H9 (cell line): ENCODE data around the gene ITCH. TPM values are rescaled to one million over a fixed set of nuclear protein-coding genes. Genes with fewer than 3 reads are reported as not detected.

ENCODE experiments used
- DNase-seq: peaks from one replicate; pipeline ENCODE4 v3.0.0-alpha.2; 2017
- H2AFZ ChIP-seq: one replicate; pipeline ENCODE4 v1.6.1; 2013; ENCODE audit warnings: mild to moderate bottlenecking, low read length, control low read depth, moderate library complexity
- H2AK5ac ChIP-seq: 2 replicates; pipeline ENCODE4 v1.6.1; 2013; ENCODE audit warnings: low read length, control low read depth, mixed read lengths; ENCODE audit not compliant: insufficient read length
- H2BK120ac ChIP-seq: one replicate; pipeline ENCODE4 v1.6.1; 2013; ENCODE audit warnings: low read depth, mild to moderate bottlenecking, low read length, control low read depth, inconsistent platforms; ENCODE audit not compliant: poor library complexity, severe bottlenecking
- H2BK12ac ChIP-seq: 2 replicates; pipeline ENCODE4 v1.6.1; 2013; ENCODE audit warnings: low read length, control low read depth, mixed read lengths, low read depth; ENCODE audit not compliant: insufficient read length
- H2BK15ac ChIP-seq: 2 replicates; pipeline ENCODE4 v1.6.1; 2013; ENCODE audit warnings: low read depth, low read length, control low read depth
- H2BK20ac ChIP-seq: one replicate; pipeline ENCODE4 v1.6.1; 2013; ENCODE audit warnings: low read depth, mild to moderate bottlenecking, low read length, control low read depth, inconsistent platforms; ENCODE audit not compliant: poor library complexity, severe bottlenecking
- H2BK5ac ChIP-seq: 2 replicates; pipeline ENCODE4 v1.6.1; 2013; ENCODE audit warnings: low read length, control low read depth, mixed read lengths; ENCODE audit not compliant: insufficient read length
- H3K14ac ChIP-seq: 2 replicates; pipeline ENCODE4 v1.6.1; 2013; ENCODE audit warnings: low read length, control low read depth; ENCODE audit not compliant: insufficient read depth
- H3K18ac ChIP-seq: 2 replicates; pipeline ENCODE4 v1.6.1; 2013; ENCODE audit warnings: low read depth, mild to moderate bottlenecking, mixed read lengths, low read length, control low read depth; ENCODE audit not compliant: insufficient read length
- H3K23ac ChIP-seq: 2 replicates; pipeline ENCODE4 v1.6.1; 2013; ENCODE audit warnings: low read length, control low read depth, mixed read lengths, low read depth; ENCODE audit not compliant: insufficient read length
- H3K23me2 ChIP-seq: 2 replicates; pipeline ENCODE4 v1.6.1; 2013; ENCODE audit warnings: low read depth, mild to moderate bottlenecking, mixed read lengths, low read length, control low read depth; ENCODE audit not compliant: insufficient read length, poor library complexity, severe bottlenecking
- H3K27ac ChIP-seq: 2 replicates; pipeline ENCODE4 v1.5.1; 2013; ENCODE audit warnings: low read length, control low read depth, mixed read lengths, low read depth; ENCODE audit not compliant: insufficient read length
- H3K27me3 ChIP-seq: 2 replicates; pipeline ENCODE4 v1.6.1; 2013; ENCODE audit warnings: low read length, control low read depth, inconsistent platforms; ENCODE audit not compliant: insufficient read depth
- H3K4ac ChIP-seq: 2 replicates; pipeline ENCODE4 v1.6.1; 2013; ENCODE audit warnings: low read depth, mild to moderate bottlenecking, control low read depth, inconsistent platforms, low read length, moderate library complexity
- H3K4me1 ChIP-seq: 2 replicates; pipeline ENCODE4 v1.6.1; 2013; ENCODE audit warnings: low read length, control low read depth, inconsistent platforms; ENCODE audit not compliant: insufficient read depth
- H3K4me2 ChIP-seq: 2 replicates; pipeline ENCODE4 v1.6.1; 2013; ENCODE audit warnings: low read length, control low read depth, mixed read lengths; ENCODE audit not compliant: insufficient read length, insufficient read depth
- H3K56ac ChIP-seq: 2 replicates; pipeline ENCODE4 v1.6.1; 2013; ENCODE audit warnings: low read depth, mild to moderate bottlenecking, mixed read lengths, low read length, control low read depth; ENCODE audit not compliant: insufficient read length
- H3K79me1 ChIP-seq: 2 replicates; pipeline ENCODE4 v1.6.1; 2013; ENCODE audit warnings: low read depth, mild to moderate bottlenecking, moderate library complexity, low read length, control low read depth, inconsistent platforms; ENCODE audit not compliant: insufficient read depth, poor library complexity, severe bottlenecking
- H3K79me2 ChIP-seq: 2 replicates; pipeline ENCODE4 v1.6.1; 2013; ENCODE audit warnings: low read length, control low read depth, inconsistent platforms; ENCODE audit not compliant: insufficient read depth
- H3K9ac ChIP-seq: 2 replicates; pipeline ENCODE4 v1.6.1; 2013; ENCODE audit warnings: low read length, control low read depth, mixed read lengths; ENCODE audit not compliant: insufficient read length; ENCODE audit errors: extremely low read depth
- H3K9me3 ChIP-seq: one replicate; pipeline ENCODE4 v1.6.1; 2013; ENCODE audit warnings: low read depth, low read length, inconsistent platforms; ENCODE audit not compliant: control insufficient read depth
- H3T11ph ChIP-seq: one replicate; pipeline ENCODE4 v1.6.1; 2013; ENCODE audit warnings: mild to moderate bottlenecking, low read length, control low read depth, inconsistent platforms
- H4K20me1 ChIP-seq: one replicate; pipeline ENCODE4 v1.6.1; 2013; ENCODE audit not compliant: control insufficient read depth, insufficient read length, insufficient read depth
- H4K5ac ChIP-seq: 2 replicates; pipeline ENCODE4 v1.6.1; 2013; ENCODE audit warnings: low read depth, mild to moderate bottlenecking, mixed read lengths, low read length, control low read depth; ENCODE audit not compliant: insufficient read length
- H4K8ac ChIP-seq: replicated peaks from 2 replicates; pipeline ENCODE4 v1.6.1; 2013; ENCODE audit warnings: low read length, control low read depth, mixed read lengths, low read depth; ENCODE audit not compliant: insufficient read length
- H4K91ac ChIP-seq: 2 replicates; pipeline ENCODE4 v1.6.1; 2013; ENCODE audit warnings: low read depth, mild to moderate bottlenecking, moderate library complexity, mixed read lengths, low read length, control low read depth; ENCODE audit not compliant: insufficient read length
- H3K27ac Mint-ChIP-seq, 3 experiments: 2 replicates in 2 of 3; 3 replicates in 1 of 3; pipeline ENCODE4 v1.8.0; 2020 to 2021; ENCODE audit warnings: mixed read lengths in 3 of 3, mild to moderate bottlenecking in 1 of 3, moderate library complexity in 1 of 3
- H3K27me3 Mint-ChIP-seq: 2 replicates; pipeline ENCODE4 v1.8.0; 2021; ENCODE audit warnings: low read depth, mild to moderate bottlenecking, moderate library complexity, mixed read lengths
- H3K36me3 Mint-ChIP-seq, 3 experiments: 2 replicates in 2 of 3; 3 replicates in 1 of 3; pipeline ENCODE4 v1.8.0; 2020 to 2021; ENCODE audit warnings: low read depth in 3 of 3, mixed read lengths in 3 of 3; ENCODE audit not compliant: insufficient read depth in 1 of 3
- H3K4me1 Mint-ChIP-seq, 2 experiments: 2 replicates each; pipeline ENCODE4 v1.8.0; 2020; ENCODE audit warnings: mixed read lengths in 2 of 2
- H3K4me3 Mint-ChIP-seq, 2 experiments: 2 replicates in 1 of 2; 3 replicates in 1 of 2; pipeline ENCODE4 v1.8.0; 2020 to 2021; ENCODE audit warnings: mild to moderate bottlenecking in 2 of 2, mixed read lengths in 2 of 2, moderate library complexity in 1 of 2
- H3K9me3 Mint-ChIP-seq, 2 experiments: 2 replicates in 1 of 2; 3 replicates in 1 of 2; pipeline ENCODE4 v1.8.0; 2020; ENCODE audit warnings: mild to moderate bottlenecking in 2 of 2, mixed read lengths in 2 of 2, moderate library complexity in 1 of 2
- WGBS: extraction: QIAGEN DNeasy Blood & Tissue Kit; methylation state at CpG from one replicate; pipeline ENCODE4 v1.1.7; 2013; ENCODE audit warnings: missing lambda C conversion rate, low lambda C conversion rate, mixed read lengths; ENCODE audit not compliant: insufficient read length; ENCODE audit errors: extremely low coverage; 5-methylcytosine and 5-hydroxymethylcytosine counted together
- total RNA-seq: library from RNA; stranded (reverse); gene quantifications from 2 replicates; pipeline ENCODE4 v1.2.1, GENCODE V29; 2021
- TF ChIP-seq, protein P1 (sequence below): fragments of 200-600 bp; sonication (generic); conservative IDR thresholded peaks from 3 replicates; pipeline ENCODE4 v1.8.0; 2021; ENCODE audit warnings: antibody characterized with exemption, mild to moderate bottlenecking

Gene ITCH
- total RNA-seq, 1 experiment from 2014 or later = 55.9 TPM

DNA sequence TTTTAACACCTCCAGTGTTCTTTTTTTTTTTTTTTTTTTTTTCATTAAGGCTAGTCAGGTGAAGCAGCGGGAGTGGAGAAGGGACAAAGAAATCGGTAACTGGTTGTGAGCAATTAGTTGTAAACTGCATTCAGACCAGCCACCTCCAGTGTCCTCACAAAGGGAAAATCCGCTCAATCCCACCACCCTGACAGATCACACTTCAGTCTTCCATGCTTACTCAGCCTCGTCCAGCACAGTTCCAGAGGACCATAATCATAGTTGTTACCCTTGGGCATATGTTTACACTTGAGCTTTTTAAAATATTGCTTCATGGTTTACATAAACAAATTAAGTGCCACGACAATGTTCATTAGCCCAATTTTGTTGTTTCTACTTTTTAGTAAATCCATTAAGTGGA is 163.4 kb downstream of the ITCH start:
- Histone ChIP-seq H3K56ac (no peak overlapping the region), H2BK20ac (no peak overlapping the region), H4K8ac (no peak overlapping the region), H3K23ac (no peak overlapping the region), H3K79me2 (peaks cover 5% of the 10 kb centered on the region; the same call in 1 of the 2 replicates), H3K27me3 (no peaks in the 10 kb centered on the region), H3K4me1 (no peaks in the 10 kb centered on the region), H4K20me1 (no peaks in the 10 kb centered on the region), H2BK120ac (no peak overlapping the region), H3K14ac (no peak overlapping the region), H3K4ac (no peak overlapping the region), H3K23me2 (no peaks in the 10 kb centered on the region), H3T11ph (no peak overlapping the region), H2AK5ac (no peak overlapping the region), H3K9ac (no peak overlapping the region), H3K4me2 (no peak overlapping the region), H3K79me1 (no peaks in the 10 kb centered on the region), H2BK12ac (no peak overlapping the region), H2BK5ac (no peak overlapping the region), H3K27ac (no peak overlapping the region), H4K5ac (no peak overlapping the region), H3K18ac (no peak overlapping the region), H2BK15ac (no peak overlapping the region), H2AFZ (no peak overlapping the region), H4K91ac (no peak overlapping the region), H3K9me3 (no peaks in the 10 kb centered on the region)
- no peak for DNase-seq
- TF ChIP-seq, protein P1, sequence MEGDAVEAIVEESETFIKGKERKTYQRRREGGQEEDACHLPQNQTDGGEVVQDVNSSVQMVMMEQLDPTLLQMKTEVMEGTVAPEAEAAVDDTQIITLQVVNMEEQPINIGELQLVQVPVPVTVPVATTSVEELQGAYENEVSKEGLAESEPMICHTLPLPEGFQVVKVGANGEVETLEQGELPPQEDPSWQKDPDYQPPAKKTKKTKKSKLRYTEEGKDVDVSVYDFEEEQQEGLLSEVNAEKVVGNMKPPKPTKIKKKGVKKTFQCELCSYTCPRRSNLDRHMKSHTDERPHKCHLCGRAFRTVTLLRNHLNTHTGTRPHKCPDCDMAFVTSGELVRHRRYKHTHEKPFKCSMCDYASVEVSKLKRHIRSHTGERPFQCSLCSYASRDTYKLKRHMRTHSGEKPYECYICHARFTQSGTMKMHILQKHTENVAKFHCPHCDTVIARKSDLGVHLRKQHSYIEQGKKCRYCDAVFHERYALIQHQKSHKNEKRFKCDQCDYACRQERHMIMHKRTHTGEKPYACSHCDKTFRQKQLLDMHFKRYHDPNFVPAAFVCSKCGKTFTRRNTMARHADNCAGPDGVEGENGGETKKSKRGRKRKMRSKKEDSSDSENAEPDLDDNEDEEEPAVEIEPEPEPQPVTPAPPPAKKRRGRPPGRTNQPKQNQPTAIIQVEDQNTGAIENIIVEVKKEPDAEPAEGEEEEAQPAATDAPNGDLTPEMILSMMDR = no peak
- Mint-ChIP-seq H3K4me1 (peaks cover 9 to 15% of the 10 kb centered on the region in 2 experiments), H3K9me3 (no peaks in the 10 kb centered on the region), H3K4me3 (no peak overlapping the region), H3K27ac (no peak overlapping the region; a peak in 1 of 7 replicates), H3K27me3 (no peaks in the 10 kb centered on the region), H3K36me3 (peaks cover 10 to 67% (median 51%) of the 10 kb centered on the region in 3 experiments; a peak in 6 of 7 replicates)
- WGBS = no CpG with 5 or more reads among the region's 5 CpGs
